Measurements from ENCODE around the gene KLLN.
"Not testable (repeated sequence)": the region's sequence is repeated elsewhere in the genome, so short reads cannot be mapped to it uniquely, and the experiment has no call there.

The KLLN gene

GRCh38 chr10:87863053-87863943 lies at the start of gene KLLN, which contains the start of gene PTEN:
Gene KLLN (minus strand): TSS chr10:87863533. CDS start chr10:87862487, 1,046 bp downstream.
Gene PTEN (plus strand): TSS chr10:87863625. CDS start chr10:87864470, 845 bp downstream.
- DNase-seq, result peak; percentile 60

GRCh38 chr10:87903396-87903795 lies 40.1 kb upstream of the KLLN start:
- DNase-seq, result not testable (repeated sequence)

GRCh38 chr10:87897957-87898356 lies 34.6 kb upstream of the KLLN start:
- DNase-seq, result not testable (repeated sequence)

- DNase-seq, result no peak
Measured at GRCh38 chr10:87896216-87896615, 32.9 kb upstream of the KLLN start.

GRCh38 chr10:87895430-87895829 lies 32.1 kb upstream of the KLLN start:
- DNase-seq, result no peak

- DNase-seq, result no peak
Measured at GRCh38 chr10:87887548-87888289, 24.4 kb upstream of the KLLN start.

- DNase-seq, result no peak
Measured at GRCh38 chr10:87887146-87887545, 23.8 kb upstream of the KLLN start.

GRCh38 chr10:87886635-87887034 lies 23.3 kb upstream of the KLLN start:
- no peak for DNase-seq

GRCh38 chr10:87882555-87883294 lies 19.4 kb upstream of the KLLN start:
- no peak for DNase-seq

- DNase-seq, result not testable (repeated sequence)
Measured at GRCh38 chr10:87881373-87882059, 18.2 kb upstream of the KLLN start.

- no peak for DNase-seq
Measured at GRCh38 chr10:87880336-87880735, 17.0 kb upstream of the KLLN start.

GRCh38 chr10:87878664-87879459 lies 15.5 kb upstream of the KLLN start:
- no peak for DNase-seq

- DNase-seq, result no peak
Measured at GRCh38 chr10:87875929-87876571, 12.7 kb upstream of the KLLN start.

- no peak for DNase-seq
Measured at GRCh38 chr10:87873656-87874055, 10.3 kb upstream of the KLLN start.

- DNase-seq, result no peak
Measured at GRCh38 chr10:87872828-87873227, 9.5 kb upstream of the KLLN start.

GRCh38 chr10:87869773-87870551 lies 6.6 kb upstream of the KLLN start:
- no peak for DNase-seq

- not testable (repeated sequence) for DNase-seq
Measured at GRCh38 chr10:87869139-87869538, 5.8 kb upstream of the KLLN start.

GRCh38 chr10:87868277-87868676 lies 4.9 kb upstream of the KLLN start:
- no peak for DNase-seq

- no peak for DNase-seq
Measured at GRCh38 chr10:87867453-87867852, 4.1 kb upstream of the KLLN start.

- no peak for DNase-seq
Measured at GRCh38 chr10:87866412-87866974, 3.2 kb upstream of the KLLN start.
